ENCODE results near the gene KIF12. TPM values are rescaled to one million over a fixed set of nuclear protein-coding genes. Genes with fewer than 3 reads are reported as not detected.

The KIF12 gene
- not detected in 2 replicates for total RNA-seq

GRCh38 chr9:114098936-114099668, at the start of gene KIF12:
TSS of gene KIF12 (minus strand) at chr9:114099292. CDS start at chr9:114099276, 16 bp downstream.

GRCh38 chr9:114078021-114078780, 20.9 kb downstream of the KIF12 start, which contains the start of gene AMBP:
TSS of gene AMBP (minus strand) at chr9:114078300. CDS start at chr9:114078209, 91 bp downstream.

Other genes starting within 250 kb of the KIF12 start
- gene ZNF618, start 223.0 kb downstream of the KIF12 start, total RNA-seq, result 10.4 and 13.5 TPM in 2 replicates
- gene AMBP, start 21.0 kb downstream of the KIF12 start, total RNA-seq, result not detected in 2 replicates
- 11.3 and 19.4 TPM in 2 replicates for gene COL27A1, start 56.2 kb upstream of the KIF12 start, total RNA-seq
- gene ORM1, start 223.8 kb upstream of the KIF12 start, total RNA-seq, result not detected in 2 replicates
- gene ORM2, start 230.6 kb upstream of the KIF12 start, total RNA-seq, result not detected in 2 replicates

Measured in smooth muscle cell of the umbilical artery (primary cell).